Tibial artery (tissue), 4 donors: ENCODE results near the gene ACER3.

Experiments used
- DNase-seq, 2 donors: peaks; one replicate each; pipeline ENCODE4 v3.0.0-alpha.2; 2019
- H3K27ac ChIP-seq, 2 donors: fragments of 200-600 bp; sonication (generic) in 1 of 2; 1 replicate in 1 of 2; 2 replicates in 1 of 2; pipeline ENCODE4 v1.5.1; 2018 to 2019; ENCODE audit warnings: mild to moderate bottlenecking in 1 of 2
- H3K27me3 ChIP-seq, 2 donors: fragments of 200-600 bp; sonication (generic) in 1 of 2; one replicate each; pipeline versions ENCODE4 v1.5.1 to v1.6.0; 2016 to 2019
- H3K36me3 ChIP-seq, 3 donors: fragments of 200-600 bp; sonication (generic) in 2 of 3; one replicate each; pipeline ENCODE4 v1.5.1; 2016 to 2019; ENCODE audit warnings: mild to moderate bottlenecking in 2 of 3
- H3K4me1 ChIP-seq, 4 donors: fragments of 200-600 bp; sonication (generic) in 2 of 4; 1 replicate in 3 of 4; 2 replicates in 1 of 4; pipeline ENCODE4 v1.5.1; 2016 to 2019
- H3K4me3 ChIP-seq, 2 donors: fragments of 200-600 bp; sonication (generic) in 1 of 2; 1 replicate in 1 of 2; 2 replicates in 1 of 2; pipeline ENCODE4 v1.5.1; 2018 to 2019; ENCODE audit warnings: mild to moderate bottlenecking in 2 of 2
- H3K9me3 ChIP-seq, 3 donors: fragments of 200-600 bp; sonication (generic) in 1 of 3; one replicate each; pipeline ENCODE4 v1.5.1; 2016 to 2019
- CTCF ChIP-seq, 2 experiments: fragments of 200-600 bp in 1 of 2; fragments of 450-650 bp in 1 of 2; IDR thresholded peaks; one replicate each; pipeline ENCODE4 v1.5.1; 2017 to 2019; ENCODE audit warnings: antibody characterized with exemption in 2 of 2, mild to moderate bottlenecking in 1 of 2, moderate library complexity in 1 of 2
- intact Hi-C: fragments of 100-400 bp; cut with DNase I; formaldehyde crosslinking; loops from one replicate; pipeline ENCODE4 v1.15.0; 2023; ENCODE audit warnings: low total_unique reads

Gene ACER3

GRCh38 chr11:76872959-76873827, 12.5 kb downstream of the ACER3 start:
- Histone ChIP-seq H3K27ac (no peak overlapping the region), H3K4me3 (no peak overlapping the region), H3K27me3 (no peaks in the 10 kb centered on the region), H3K36me3 (peaks cover 0 to 10% (median 9%) of the 10 kb centered on the region in 3 donors), H3K4me1 (no peaks in the 10 kb centered on the region), H3K9me3 (no peaks in the 10 kb centered on the region)
- intact Hi-C loops, result no loop called here
- no peak for TF ChIP-seq CTCF (IDR thresholded peaks at IDR 0.05)
- no peak for DNase-seq

- peaks cover 0 to 4% (median 0%) of the 10 kb centered on the region in 4 donors for H3K4me1 ChIP-seq
- H3K4me3 ChIP-seq, result no peak overlapping the region
- no peaks in the 10 kb centered on the region for H3K36me3 ChIP-seq
- intact Hi-C loops, result no loop called here
- no peak overlapping the region for H3K27ac ChIP-seq
- DNase-seq, result no peak
- no peaks in the 10 kb centered on the region for H3K9me3 ChIP-seq
- H3K27me3 ChIP-seq, result no peaks in the 10 kb centered on the region
- TF ChIP-seq CTCF (IDR thresholded peaks at IDR 0.05), result no peak
These were observed 17.3 kb downstream of the ACER3 start for GRCh38 chr11:76878014-76878413.

- Histone ChIP-seq H3K9me3 (no peaks in the 10 kb centered on the region), H3K36me3 (no peaks in the 10 kb centered on the region), H3K4me1 (peaks cover 0 to 4% (median 0%) of the 10 kb centered on the region in 4 donors), H3K27me3 (no peaks in the 10 kb centered on the region), H3K4me3 (no peak overlapping the region), H3K27ac (no peak overlapping the region)
- intact Hi-C loops, result no loop called here
- DNase-seq, result no peak
- TF ChIP-seq CTCF (IDR thresholded peaks at IDR 0.05), result no peak
These were observed 19.6 kb downstream of the ACER3 start for GRCh38 chr11:76880314-76880713.

- intact Hi-C loops, result no loop called here
- Histone ChIP-seq H3K27ac (no peak overlapping the region), H3K27me3 (no peaks in the 10 kb centered on the region), H3K4me3 (no peak overlapping the region), H3K4me1 (peaks cover 0 to 4% (median 0%) of the 10 kb centered on the region in 4 donors), H3K9me3 (no peaks in the 10 kb centered on the region), H3K36me3 (no peaks in the 10 kb centered on the region)
- no peak for TF ChIP-seq CTCF (IDR thresholded peaks at IDR 0.05)
- no peak for DNase-seq
These were observed 20.2 kb downstream of the ACER3 start for GRCh38 chr11:76880956-76881355.

- Histone ChIP-seq H3K4me3 (no peak overlapping the region), H3K27ac (no peak overlapping the region), H3K27me3 (no peaks in the 10 kb centered on the region), H3K36me3 (no peaks in the 10 kb centered on the region), H3K9me3 (no peaks in the 10 kb centered on the region), H3K4me1 (peaks cover 0 to under 1% (median 0%) of the 10 kb centered on the region in 4 donors)
- no peak for DNase-seq
- intact Hi-C loops, result no loop called here
- TF ChIP-seq CTCF (IDR thresholded peaks at IDR 0.05), result no peak
These were observed 24.8 kb downstream of the ACER3 start for GRCh38 chr11:76885390-76886097.
